Panc1 (cell line): ENCODE data around the gene AMFR. TPM values are rescaled to one million over a fixed set of nuclear protein-coding genes. Genes with fewer than 3 reads are reported as not detected.

Experiments used
- ATAC-seq: fragments of 200-7000 bp; cut with Tn5 transposase; 2 replicates; pipeline ENCODE4 v1.9.1; 2020; ENCODE audit warnings: mild to moderate bottlenecking, moderate library complexity
- BruUV-seq: library from RNA; stranded (reverse); fragments of 400-500 nt; replicated peaks from 2 replicates; lab custom pipeline; 2021; lab: Mats Ljungman, UMichigan
- CTCF ChIA-PET: fragments of 300-600 bp; sonication (Branson Sonifier 250); formaldehyde crosslinking; loops from one replicate; lab custom pipeline; 2022; ENCODE audit warnings: antibody characterized with exemption; lab: Charles Lee
- POLR2A ChIA-PET: fragments of 300-600 bp; sonication (Branson Sonifier 250); formaldehyde crosslinking; loops from one replicate; lab custom pipeline; 2022; ENCODE audit warnings: antibody characterized with exemption; lab: Charles Lee
- DNase-seq: peaks from one replicate; pipeline ENCODE4 v3.0.0-alpha.2; 2010; ENCODE audit warnings: low read depth, low spot score
- H3K27ac ChIP-seq: 2 replicates; pipeline ENCODE4 v1.5.1; 2011; ENCODE audit warnings: mild to moderate bottlenecking, low read length, inconsistent platforms
- H3K27me3 ChIP-seq: fragments of 200-500 bp; sonication (Bioruptor generic); 2 replicates; pipeline ENCODE4 v1.6.0; 2014; ENCODE audit warnings: low read length, inconsistent platforms; ENCODE audit not compliant: control insufficient read depth, insufficient read depth
- H3K36me3 ChIP-seq: fragments of 200-500 bp; sonication (Bioruptor generic); 2 replicates; pipeline ENCODE4 v1.5.1; 2014; ENCODE audit warnings: inconsistent platforms, mild to moderate bottlenecking, low read length, moderate library complexity; ENCODE audit not compliant: control insufficient read depth, insufficient read depth
- H3K4me1 ChIP-seq: 2 replicates; pipeline ENCODE4 v1.5.1; 2011; ENCODE audit warnings: inconsistent platforms, mild to moderate bottlenecking, low read length, moderate library complexity; ENCODE audit not compliant: control insufficient read depth, insufficient read depth
- H3K4me3 ChIP-seq, 2 experiments: 2 replicates each; pipeline ENCODE4 v1.5.1; 2011 to 2012; ENCODE audit warnings: low read depth in 2 of 2, low read length in 2 of 2, mild to moderate bottlenecking in 2 of 2, inconsistent platforms in 1 of 2, moderate library complexity in 1 of 2
- H3K9me3 ChIP-seq: fragments of 200-500 bp; sonication (Bioruptor generic); 2 replicates; pipeline ENCODE4 v1.5.1; 2014; ENCODE audit warnings: low read depth, mild to moderate bottlenecking, inconsistent platforms, low read length, moderate library complexity; ENCODE audit not compliant: control insufficient read depth, insufficient read depth
- CTCF ChIP-seq: fragments of 450-650 bp; IDR thresholded peaks from 2 replicates; pipeline ENCODE4 v1.5.1; 2017; ENCODE audit warnings: mild to moderate bottlenecking
- POLR2AphosphoS5 ChIP-seq: IDR thresholded peaks from 2 replicates; pipeline ENCODE4 v1.6.1; 2012; ENCODE audit warnings: mild to moderate bottlenecking, low read depth, low read length, moderate library complexity
- REST ChIP-seq, 2 experiments: IDR thresholded peaks; 2 replicates each; pipeline ENCODE4 v1.6.1; 2011 to 2012; ENCODE audit warnings: low read depth in 2 of 2, control low read depth in 1 of 2, low read length in 1 of 2, mild to moderate bottlenecking in 1 of 2, moderate library complexity in 1 of 2; ENCODE audit not compliant: insufficient read depth in 1 of 2
- SIN3A ChIP-seq: IDR thresholded peaks from 2 replicates; pipeline ENCODE4 v1.6.1; 2012; ENCODE audit warnings: low read depth, mild to moderate bottlenecking, low read length, moderate library complexity, borderline replicate concordance; ENCODE audit not compliant: insufficient read depth
- TCF7L2 ChIP-seq: IDR thresholded peaks from 2 replicates; pipeline ENCODE4 v1.6.1; 2011; ENCODE audit warnings: mild to moderate bottlenecking, low read depth, low read length, inconsistent platforms
- in situ Hi-C: cut with HindIII; loops from 2 replicates; pipeline ENCODE4 v1.10.0; 2016; ENCODE audit warnings: low sequenced_read_pairs, low pct_unique_long_range_greater_than_20kb
- intact Hi-C: fragments of 100-400 bp; cut with micrococcal nuclease; formaldehyde crosslinking; loops from one replicate; pipeline ENCODE4 v1.10.0; 2022; ENCODE audit not compliant: unreplicated experiment
- total RNA-seq: library from RNA; stranded (reverse); gene quantifications from one replicate; pipeline ENCODE4 v1.2.1, GENCODE V29; 2021; ENCODE audit not compliant: unreplicated experiment

AMFR gene
- total RNA-seq, 1 experiment from 2014 or later = 89.6 TPM

GRCh38 chr16:56369202-56369601 lies 56.1 kb downstream of the AMFR start:
- no TSS peak for BruUV-seq
- TF ChIP-seq POLR2AphosphoS5 (no peak), REST (IDR thresholded peaks at IDR 0.05; ENCODE audit: insufficient read depth in 1 of 2, low read depth in 2 of 2, low read length in 1 of 2) (no peak), CTCF (no peak), SIN3A (no peak), TCF7L2 (no peak)
- peaks cover 35% of the 10 kb centered on the region for H3K4me1 ChIP-seq
- no peaks in the 10 kb centered on the region for H3K9me3 ChIP-seq
- intact Hi-C loops = no loop called here
- no peak overlapping the region; the same call in 1 of the 2 replicates for H3K27ac ChIP-seq
- ChIA-PET POLR2A (no interaction called here), CTCF (interaction anchor here (0.6 kb wide), 1 partner anchor 301 kb away, joined by 3 read pairs; no protein-coding TSS in a partner anchor)
- no peak overlapping the region for H3K4me3 ChIP-seq
- in situ Hi-C loops = no loop called here
- no peaks in the 10 kb centered on the region for H3K36me3 ChIP-seq
- ATAC-seq (no peak), DNase-seq (no peak)
- H3K27me3 ChIP-seq = no peaks in the 10 kb centered on the region

GRCh38 chr16:56368545-56368944 lies 56.8 kb downstream of the AMFR start:
- no peaks in the 10 kb centered on the region for H3K36me3 ChIP-seq
- no TSS peak for BruUV-seq
- ChIA-PET CTCF (interaction anchor here (0.6 kb wide), 1 partner anchor 729 kb away, joined by 9 read pairs; no protein-coding TSS in a partner anchor), POLR2A (no interaction called here)
- no peak for TF ChIP-seq SIN3A
- TF ChIP-seq TCF7L2 = no peak
- no peak for TF ChIP-seq REST (IDR thresholded peaks at IDR 0.05; ENCODE audit: insufficient read depth in 1 of 2, low read depth in 2 of 2, low read length in 1 of 2)
- TF ChIP-seq POLR2AphosphoS5 = no peak
- no peak for TF ChIP-seq CTCF
- no peak overlapping the region for H3K4me3 ChIP-seq
- intact Hi-C loops (no loop called here), in situ Hi-C loops (no loop called here)
- DNase-seq (no peak), ATAC-seq (no peak)
- H3K9me3 ChIP-seq = no peaks in the 10 kb centered on the region
- H3K4me1 ChIP-seq = peaks cover 34% of the 10 kb centered on the region
- no peaks in the 10 kb centered on the region for H3K27me3 ChIP-seq
- no peak overlapping the region for H3K27ac ChIP-seq
